Activated CD4-positive, alpha-beta memory T cell treated with anti-CD3 and anti-CD28 coated beads for 36 hours (primary cell): ENCODE results near the gene ABCG8. TPM values are rescaled to one million over a fixed set of nuclear protein-coding genes. Genes with fewer than 3 reads are reported as not detected.

Source experiments
- CTCF ChIA-PET: fragments of 350-600 bp; sonication (Branson Sonifier 250); formaldehyde crosslinking; loops from one replicate; lab custom pipeline; 2021; ENCODE audit warnings: antibody characterized with exemption, inconsistent platforms; lab: Charles Lee
- POLR2A ChIA-PET: fragments of 350-600 bp; sonication (Branson Sonifier 250); formaldehyde crosslinking; loops from one replicate; lab custom pipeline; 2021; ENCODE audit warnings: antibody characterized with exemption; lab: Charles Lee
- DNase-seq: peaks from one replicate; pipeline ENCODE4 v3.0.0-alpha.2; 2020
- H3K27ac Mint-ChIP-seq: one replicate; pipeline ENCODE4 v1.8.0; 2021; ENCODE audit warnings: mixed read lengths
- H3K27me3 Mint-ChIP-seq: one replicate; pipeline ENCODE4 v1.8.0; 2021; ENCODE audit warnings: mixed read lengths
- H3K36me3 Mint-ChIP-seq: one replicate; pipeline ENCODE4 v1.8.0; 2021; ENCODE audit warnings: mixed read lengths
- H3K4me1 Mint-ChIP-seq: one replicate; pipeline ENCODE4 v1.8.0; 2021; ENCODE audit warnings: low read depth, mixed read lengths
- H3K4me3 Mint-ChIP-seq: one replicate; pipeline ENCODE4 v1.8.0; 2021; ENCODE audit warnings: mild to moderate bottlenecking, mixed read lengths
- H3K9me3 Mint-ChIP-seq: one replicate; pipeline ENCODE4 v1.8.0; 2021; ENCODE audit warnings: mixed read lengths
- intact Hi-C: fragments of 100-400 bp; cut with micrococcal nuclease; formaldehyde crosslinking; loops from one replicate; pipeline ENCODE4 v1.15.1; 2023
- total RNA-seq, 2 experiments: library from RNA; stranded (reverse); gene quantifications; one replicate each; pipeline ENCODE4 v1.2.3, GENCODE V29; 2021

ABCG8 gene
- total RNA-seq, 2 experiments from 2014 or later = not detected

GRCh38 chr2:43831543-43832294, 7.1 kb upstream of the ABCG8 start:
- Mint-ChIP-seq H3K4me3 (no peak overlapping the region), H3K9me3 (no peaks in the 10 kb centered on the region), H3K36me3 (no peaks in the 10 kb centered on the region), H3K27me3 (peaks cover 16% of the 10 kb centered on the region), H3K27ac (no peak overlapping the region), H3K4me1 (peaks cover 4% of the 10 kb centered on the region)
- CTCF ChIA-PET = no interaction called here
- POLR2A ChIA-PET = no interaction called here
- no peak for DNase-seq
- intact Hi-C loops = no loop called here

DNA sequence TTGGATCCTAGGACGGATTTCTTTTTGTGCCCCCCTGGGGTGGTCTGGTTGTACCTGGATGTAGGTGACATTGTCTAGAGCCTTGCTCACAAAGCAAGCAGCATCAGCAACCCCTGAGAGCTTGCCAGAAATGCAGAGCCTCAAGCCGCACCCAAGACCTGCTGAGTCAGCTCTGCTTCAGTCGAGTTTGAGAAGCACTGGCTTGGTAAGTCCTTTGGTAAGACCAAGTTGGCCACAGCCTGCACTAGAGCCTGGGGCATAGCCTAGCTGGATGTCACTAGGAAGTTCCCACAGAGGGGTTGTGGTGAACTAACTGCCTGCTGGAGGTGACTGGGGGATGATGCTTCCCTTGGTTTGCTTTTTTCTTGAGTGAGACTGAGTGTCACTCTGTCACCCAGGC, 6.3 kb upstream of the ABCG8 start:
- H3K9me3 Mint-ChIP-seq = no peaks in the 10 kb centered on the region
- POLR2A ChIA-PET = no interaction called here
- DNase-seq = no peak
- H3K4me1 Mint-ChIP-seq = peaks cover 4% of the 10 kb centered on the region
- H3K27me3 Mint-ChIP-seq = peaks cover 16% of the 10 kb centered on the region
- H3K36me3 Mint-ChIP-seq = no peaks in the 10 kb centered on the region
- CTCF ChIA-PET = no interaction called here
- intact Hi-C loops = no loop called here
- H3K27ac Mint-ChIP-seq = no peak overlapping the region
- no peak overlapping the region for H3K4me3 Mint-ChIP-seq

- intact Hi-C loops = no loop called here
- CTCF ChIA-PET = no interaction called here
- H3K36me3 Mint-ChIP-seq = no peaks in the 10 kb centered on the region
- peaks cover 4% of the 10 kb centered on the region for H3K27me3 Mint-ChIP-seq
- POLR2A ChIA-PET = no interaction called here
- no peak overlapping the region for H3K4me3 Mint-ChIP-seq
- H3K4me1 Mint-ChIP-seq = no peaks in the 10 kb centered on the region
- DNase-seq = no peak
- H3K9me3 Mint-ChIP-seq = no peaks in the 10 kb centered on the region
- no peak overlapping the region for H3K27ac Mint-ChIP-seq
These were observed 1.7 kb upstream of the ABCG8 start for GRCh38 chr2:43837033-43837432.

GRCh38 chr2:43837831-43838559, 776 bp upstream of the ABCG8 start:
- Mint-ChIP-seq H3K4me3 (no peak overlapping the region), H3K4me1 (no peaks in the 10 kb centered on the region), H3K36me3 (no peaks in the 10 kb centered on the region), H3K27me3 (peaks cover 4% of the 10 kb centered on the region), H3K27ac (no peak overlapping the region), H3K9me3 (no peaks in the 10 kb centered on the region)
- ChIA-PET POLR2A (no interaction called here), CTCF (no interaction called here)
- intact Hi-C loops = no loop called here
- no peak for DNase-seq

- Mint-ChIP-seq H3K27me3 (no peaks in the 10 kb centered on the region), H3K36me3 (no peaks in the 10 kb centered on the region), H3K9me3 (no peaks in the 10 kb centered on the region), H3K4me3 (no peak overlapping the region), H3K27ac (no peak overlapping the region), H3K4me1 (no peaks in the 10 kb centered on the region)
- POLR2A ChIA-PET = no interaction called here
- CTCF ChIA-PET = interaction anchor here (3.1 kb wide), 1 partner anchor 38 kb away, joined by 9 read pairs; no protein-coding TSS in a partner anchor
- intact Hi-C loops = no loop called here
- no peak for DNase-seq
These were observed 1.2 kb downstream of the ABCG8 start for GRCh38 chr2:43839776-43840564.

DNA sequence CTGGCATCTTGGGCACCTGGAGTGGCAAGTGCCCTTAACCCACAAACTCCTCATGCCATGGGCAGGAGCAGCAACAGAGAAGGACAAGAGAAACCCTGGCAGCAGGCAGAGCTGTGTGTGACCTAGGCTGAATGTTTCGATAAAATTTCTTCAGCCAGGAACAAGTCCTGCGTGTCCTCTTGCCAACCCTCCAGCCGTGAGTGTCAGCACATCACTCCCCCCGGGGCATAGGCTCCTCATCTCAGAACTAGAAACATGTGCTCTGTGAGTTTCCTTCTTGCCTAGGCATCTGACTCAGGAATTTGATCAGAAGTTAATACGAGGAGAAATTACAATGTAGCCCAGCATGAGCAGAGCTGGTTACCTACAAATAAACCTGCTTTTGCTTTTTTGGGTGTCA, 2.2 kb downstream of the ABCG8 start:
- H3K27ac Mint-ChIP-seq = no peak overlapping the region
- no peaks in the 10 kb centered on the region for H3K4me1 Mint-ChIP-seq
- H3K4me3 Mint-ChIP-seq = no peak overlapping the region
- no peak for DNase-seq
- ChIA-PET POLR2A (no interaction called here), CTCF (interaction anchor here (3.1 kb wide), 1 partner anchor 37 kb away, joined by 9 read pairs; no protein-coding TSS in a partner anchor)
- no peaks in the 10 kb centered on the region for H3K9me3 Mint-ChIP-seq
- H3K27me3 Mint-ChIP-seq = no peaks in the 10 kb centered on the region
- intact Hi-C loops = no loop called here
- no peaks in the 10 kb centered on the region for H3K36me3 Mint-ChIP-seq

GRCh38 chr2:43841949-43842865, 3.4 kb downstream of the ABCG8 start:
- Mint-ChIP-seq H3K9me3 (no peaks in the 10 kb centered on the region), H3K4me3 (no peak overlapping the region), H3K4me1 (no peaks in the 10 kb centered on the region), H3K27me3 (peaks cover 5% of the 10 kb centered on the region), H3K36me3 (no peaks in the 10 kb centered on the region), H3K27ac (no peak overlapping the region)
- DNase-seq = no peak
- intact Hi-C loops = no loop called here
- ChIA-PET POLR2A (no interaction called here), CTCF (interaction anchor here (3.1 kb wide), 1 partner anchor 36 kb away, joined by 9 read pairs; no protein-coding TSS in a partner anchor)

DNA sequence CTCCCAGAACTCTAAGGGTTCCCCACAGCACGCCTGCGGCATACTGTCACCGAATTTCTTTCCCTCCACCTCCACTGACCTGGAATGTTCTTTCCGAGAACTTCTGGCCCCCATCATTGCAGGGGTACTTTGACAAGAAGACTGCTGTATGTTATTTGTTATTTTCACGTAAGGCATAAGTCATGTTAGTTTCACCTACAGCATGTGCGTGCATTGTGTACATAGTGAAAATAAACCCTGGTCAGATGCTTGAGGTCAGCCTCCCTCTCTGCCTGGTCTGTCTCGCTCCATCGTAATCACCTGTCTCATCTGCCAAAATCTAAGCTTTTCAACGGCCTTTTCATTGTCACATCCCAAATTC, 4.1 kb downstream of the ABCG8 start:
- Mint-ChIP-seq H3K4me3 (no peak overlapping the region), H3K4me1 (no peaks in the 10 kb centered on the region), H3K27me3 (peaks cover 6% of the 10 kb centered on the region), H3K36me3 (no peaks in the 10 kb centered on the region), H3K27ac (no peak overlapping the region), H3K9me3 (no peaks in the 10 kb centered on the region)
- ChIA-PET POLR2A (no interaction called here), CTCF (interaction anchor here (3.1 kb wide), 1 partner anchor 35 kb away, joined by 9 read pairs; no protein-coding TSS in a partner anchor)
- intact Hi-C loops = no loop called here
- no peak for DNase-seq

DNA sequence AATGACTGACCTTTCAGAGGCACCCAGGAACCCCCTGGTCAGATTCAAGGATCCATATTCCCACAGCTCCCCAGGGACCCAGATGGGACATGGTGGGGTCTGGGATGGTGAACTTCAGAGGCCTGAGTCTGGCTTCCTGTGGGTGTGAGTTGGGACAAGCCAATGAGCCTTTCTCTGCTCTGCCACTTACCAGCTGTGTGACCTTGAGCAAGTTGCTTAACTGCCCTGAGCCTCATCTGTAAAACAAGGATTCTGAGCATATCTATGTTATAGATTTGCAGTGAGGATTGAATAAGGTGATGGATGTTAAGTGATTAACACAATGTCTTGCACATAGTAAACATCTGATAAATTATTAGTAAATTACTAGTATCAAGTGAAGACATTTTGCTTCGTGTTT, 6.4 kb downstream of the ABCG8 start:
- H3K9me3 Mint-ChIP-seq = no peaks in the 10 kb centered on the region
- CTCF ChIA-PET = no interaction called here
- no peaks in the 10 kb centered on the region for H3K36me3 Mint-ChIP-seq
- peaks cover 6% of the 10 kb centered on the region for H3K27me3 Mint-ChIP-seq
- H3K4me3 Mint-ChIP-seq = no peak overlapping the region
- intact Hi-C loops = no loop called here
- POLR2A ChIA-PET = no interaction called here
- H3K4me1 Mint-ChIP-seq = no peaks in the 10 kb centered on the region
- no peak overlapping the region for H3K27ac Mint-ChIP-seq
- no peak for DNase-seq

- Mint-ChIP-seq H3K27me3 (peaks cover 6% of the 10 kb centered on the region), H3K4me3 (no peak overlapping the region), H3K27ac (no peak overlapping the region), H3K36me3 (no peaks in the 10 kb centered on the region), H3K4me1 (no peaks in the 10 kb centered on the region), H3K9me3 (no peaks in the 10 kb centered on the region)
- POLR2A ChIA-PET = no interaction called here
- CTCF ChIA-PET = interaction anchor here (0.9 to 1.2 kb wide), 2 partner anchors 32 to 230 kb away, joined by 3 to 4 read pairs; no protein-coding TSS in a partner anchor
- intact Hi-C loops = no loop called here
- DNase-seq = no peak
These were observed 7.5 kb downstream of the ABCG8 start for GRCh38 chr2:43846140-43846793.

DNA sequence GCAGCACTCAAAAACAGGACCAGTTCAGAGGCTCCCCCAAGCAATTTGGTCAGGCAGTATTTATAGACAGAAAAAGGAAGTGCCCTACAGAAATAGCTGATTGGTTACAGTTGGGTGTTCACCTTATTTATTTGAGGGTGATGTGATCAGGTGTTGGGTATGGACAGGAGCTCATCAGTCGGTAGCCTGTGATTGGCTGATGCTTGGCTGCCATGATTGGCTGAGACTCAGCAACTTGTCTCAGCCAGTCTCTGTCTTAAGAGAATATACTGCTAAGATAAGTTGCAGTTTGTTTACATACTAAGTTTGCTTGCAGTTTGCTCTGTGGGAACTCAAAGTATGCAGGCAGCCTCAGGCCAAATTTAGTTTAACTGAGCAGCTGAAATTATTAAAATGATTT, 9.4 kb downstream of the ABCG8 start:
- no peak overlapping the region for H3K27ac Mint-ChIP-seq
- ChIA-PET POLR2A (no interaction called here), CTCF (no interaction called here)
- intact Hi-C loops = no loop called here
- H3K27me3 Mint-ChIP-seq = peaks cover 6% of the 10 kb centered on the region
- H3K4me3 Mint-ChIP-seq = no peak overlapping the region
- no peaks in the 10 kb centered on the region for H3K9me3 Mint-ChIP-seq
- no peak for DNase-seq
- no peaks in the 10 kb centered on the region for H3K4me1 Mint-ChIP-seq
- no peaks in the 10 kb centered on the region for H3K36me3 Mint-ChIP-seq
